PFSK-1 (cell line): ENCODE measurements around the gene DDI2.

Experiments used
- FOXP2 ChIP-seq: optimal IDR thresholded peaks from 2 replicates; pipeline ENCODE3; 2011; ENCODE audit warnings: borderline replicate concordance, control low read depth, inconsistent platforms; ENCODE audit not compliant: insufficient read depth; ENCODE audit errors: extremely low read length, extremely low read depth
- POLR2AphosphoS5 ChIP-seq: IDR thresholded peaks from 2 replicates; pipeline ENCODE4 v1.6.1; 2012; ENCODE audit warnings: low read depth, mild to moderate bottlenecking, control low read depth, low read length, moderate library complexity
- REST ChIP-seq, 2 experiments: IDR thresholded peaks; 2 replicates each; pipeline versions ENCODE4 v1.6.1 to v1.8.0; 2011 to 2012; ENCODE audit warnings: low read depth in 2 of 2, low read length in 2 of 2, control low read depth in 1 of 2, inconsistent platforms in 1 of 2, mild to moderate bottlenecking in 1 of 2, moderate library complexity in 1 of 2; ENCODE audit not compliant: insufficient read depth in 1 of 2
- SIN3A ChIP-seq: IDR thresholded peaks from 2 replicates; pipeline ENCODE4 v1.6.1; 2012; ENCODE audit warnings: mild to moderate bottlenecking, low read length, moderate library complexity, borderline replicate concordance; ENCODE audit not compliant: insufficient read depth
- TAF1 ChIP-seq: IDR thresholded peaks from 2 replicates; pipeline ENCODE4 v1.6.1; 2012; ENCODE audit warnings: low read length, control low read depth, borderline replicate concordance; ENCODE audit not compliant: insufficient read depth

DNA sequence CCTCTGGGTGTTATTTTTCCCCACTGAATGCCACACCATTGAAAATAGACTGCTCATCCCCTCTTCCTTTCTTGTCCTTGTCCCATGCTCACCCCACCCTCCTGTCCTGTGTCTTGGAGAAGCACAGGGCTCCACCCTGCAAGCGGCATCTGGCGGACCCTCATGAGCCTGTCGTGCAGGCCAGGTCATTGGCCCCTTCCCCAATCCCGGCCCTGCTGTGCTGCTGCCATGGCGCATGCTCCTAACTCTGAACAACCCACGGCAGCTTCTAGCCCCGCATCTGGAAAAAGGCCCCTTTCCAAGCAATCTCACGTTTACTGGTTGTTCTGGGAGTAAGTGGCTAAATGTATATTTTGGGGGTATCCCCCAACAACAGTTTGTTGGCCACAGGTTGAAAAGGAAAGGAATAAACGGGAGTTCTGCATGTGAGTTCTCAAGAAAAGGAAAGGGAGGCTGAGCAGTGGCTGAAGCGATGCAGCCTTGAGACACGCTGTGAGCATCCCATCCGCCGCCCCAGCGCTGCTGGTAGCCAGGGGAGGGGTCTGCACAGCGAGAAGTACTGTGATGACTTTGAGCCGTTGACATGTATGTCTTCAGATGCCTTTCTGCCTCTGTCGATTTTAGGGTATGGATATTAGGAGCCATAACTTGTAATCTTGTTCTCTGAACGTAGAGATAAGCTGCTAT lies 48.7 kb upstream of the DDI2 start:
- TF ChIP-seq REST (IDR thresholded peaks at IDR 0.05; ENCODE audit: insufficient read depth in 1 of 2, low read depth in 2 of 2, low read length in 2 of 2) (no peak), POLR2AphosphoS5 (no peak), TAF1 (no peak), SIN3A (no peak), FOXP2 (no peak)
